Stimulated activated CD8-positive, alpha-beta memory T cell treated with anti-CD3 and anti-CD28 coated beads, Interleukin-4, amount 100 ng/mL, for 1 hour (primary cell): Measurements from ENCODE around the gene MCOLN3.

Experiments
- DNase-seq, 2 donors: peaks; one replicate each; pipeline ENCODE4 v3.0.0-alpha.2; 2020; ENCODE audit warnings: low read depth in 2 of 2, low spot score in 1 of 2

Gene MCOLN3, protein sequence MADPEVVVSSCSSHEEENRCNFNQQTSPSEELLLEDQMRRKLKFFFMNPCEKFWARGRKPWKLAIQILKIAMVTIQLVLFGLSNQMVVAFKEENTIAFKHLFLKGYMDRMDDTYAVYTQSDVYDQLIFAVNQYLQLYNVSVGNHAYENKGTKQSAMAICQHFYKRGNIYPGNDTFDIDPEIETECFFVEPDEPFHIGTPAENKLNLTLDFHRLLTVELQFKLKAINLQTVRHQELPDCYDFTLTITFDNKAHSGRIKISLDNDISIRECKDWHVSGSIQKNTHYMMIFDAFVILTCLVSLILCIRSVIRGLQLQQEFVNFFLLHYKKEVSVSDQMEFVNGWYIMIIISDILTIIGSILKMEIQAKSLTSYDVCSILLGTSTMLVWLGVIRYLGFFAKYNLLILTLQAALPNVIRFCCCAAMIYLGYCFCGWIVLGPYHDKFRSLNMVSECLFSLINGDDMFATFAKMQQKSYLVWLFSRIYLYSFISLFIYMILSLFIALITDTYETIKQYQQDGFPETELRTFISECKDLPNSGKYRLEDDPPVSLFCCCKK

GRCh38 chr1:85048296-85049064 lies at the start of gene MCOLN3:
MCOLN3 (minus strand) TSS chr1:85048500; CDS start chr1:85045360, 3,140 bp downstream.
- DNase-seq: no peak

DNA sequence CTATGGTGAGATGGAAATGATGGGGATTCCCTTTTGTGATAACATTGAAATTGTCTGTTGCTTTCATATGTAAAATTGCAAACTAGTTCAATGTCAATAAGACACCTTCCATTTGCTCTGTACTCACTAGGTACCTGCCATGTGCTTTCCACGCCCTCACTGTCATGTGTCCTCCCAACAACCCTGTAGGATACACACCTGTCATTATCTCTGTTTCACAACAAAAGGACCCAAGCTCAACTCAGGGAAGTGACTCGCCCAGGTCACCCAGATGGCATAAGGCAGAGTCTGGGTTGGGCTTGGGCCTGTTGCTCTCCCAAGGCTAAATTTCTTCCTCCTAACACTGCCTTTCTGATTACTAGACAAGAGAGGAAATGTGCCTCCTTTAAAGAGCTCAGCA lies 45.3 kb upstream of the MCOLN3 start:
- no peak for DNase-seq

DNA sequence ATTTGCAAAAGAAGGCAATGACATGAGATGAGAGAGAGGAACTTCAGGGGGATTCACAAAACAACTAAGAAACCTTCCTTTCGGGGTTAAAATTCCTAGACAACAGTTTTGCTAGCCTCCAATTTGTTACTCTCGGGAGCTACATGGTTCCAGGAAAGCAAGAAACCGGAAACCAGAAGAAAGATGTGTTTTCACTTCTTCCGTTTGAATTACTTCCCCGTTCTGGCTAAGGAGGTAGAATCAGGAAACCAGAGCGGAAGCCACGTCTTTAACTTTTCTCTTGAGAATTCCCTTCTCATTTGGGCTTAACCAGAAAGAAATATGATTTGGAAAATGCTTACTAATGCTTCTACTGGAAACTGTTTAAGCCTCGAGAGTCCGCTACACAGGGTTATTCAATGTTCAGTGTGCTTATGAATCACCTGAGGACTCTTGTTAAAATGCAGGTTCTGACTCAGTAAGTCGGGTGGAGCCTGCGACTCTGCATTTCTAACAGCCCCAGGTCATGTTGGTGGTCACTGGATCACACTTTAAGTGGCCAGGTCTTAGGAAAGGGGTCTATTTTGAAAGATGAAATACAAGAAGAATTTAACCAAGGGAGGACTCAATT lies 43.5 kb upstream of the MCOLN3 start:
- no peak for DNase-seq

DNA sequence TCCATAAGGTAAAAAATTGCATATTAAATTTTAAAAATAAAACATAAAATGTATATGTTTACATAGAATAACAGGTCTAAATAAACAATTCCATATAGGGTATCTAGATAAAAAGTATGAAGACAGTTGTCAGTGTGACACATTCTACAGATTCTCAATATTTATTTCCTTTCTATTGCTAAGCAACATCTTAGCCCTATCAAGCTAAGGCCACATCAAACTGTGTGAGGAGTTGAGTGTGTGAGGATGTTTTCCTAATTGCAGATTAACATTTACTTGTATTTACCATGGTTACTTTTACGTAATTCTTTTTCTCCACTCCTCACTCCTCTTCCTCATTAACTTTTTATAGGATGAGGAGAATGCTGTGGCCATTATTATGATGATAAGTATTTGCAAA lies 41.9 kb upstream of the MCOLN3 start:
- no peak for DNase-seq

GRCh38 chr1:85089203-85089602 lies 40.9 kb upstream of the MCOLN3 start:
- DNase-seq: no peak

DNA sequence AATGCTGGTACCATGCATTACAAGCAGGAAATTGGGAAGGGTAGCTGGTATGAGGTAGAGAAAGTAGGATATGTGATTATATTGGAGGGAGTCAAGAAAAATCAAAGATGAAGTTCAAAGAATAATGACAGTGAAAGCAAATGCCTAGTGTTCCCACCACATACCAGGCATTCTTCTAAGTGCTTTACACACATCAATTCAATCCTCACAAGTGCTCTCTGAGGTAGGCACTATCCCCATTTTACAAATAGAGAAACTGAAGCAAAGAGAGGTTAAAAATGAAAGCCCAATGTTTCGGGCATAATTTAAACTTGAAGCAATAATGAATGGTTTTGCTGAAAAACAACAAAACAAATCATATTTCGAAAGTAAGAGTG lies 40.1 kb upstream of the MCOLN3 start:
- DNase-seq: no peak

GRCh38 chr1:85087659-85088407 lies 39.5 kb upstream of the MCOLN3 start:
- no peak for DNase-seq

DNA sequence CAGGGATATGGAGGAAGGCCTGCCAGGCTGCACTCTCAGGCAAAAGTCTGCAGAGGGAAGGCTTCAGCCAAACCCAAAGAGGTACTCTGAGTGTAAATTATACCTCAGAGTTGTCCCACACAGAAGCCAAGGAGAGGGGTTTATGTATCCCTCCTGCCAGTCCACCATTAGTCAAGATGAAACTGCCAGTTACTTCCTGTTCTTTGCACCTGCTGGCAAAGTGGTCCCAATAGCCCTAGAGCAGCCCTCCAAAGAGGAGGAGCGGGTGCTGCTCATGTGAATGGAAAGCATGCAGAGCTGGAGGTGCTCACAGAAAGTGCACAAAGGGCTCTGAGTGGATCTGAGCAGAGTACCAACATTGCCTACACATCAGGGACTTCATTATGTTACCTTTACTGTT lies 37.1 kb upstream of the MCOLN3 start:
- DNase-seq: no peak

GRCh38 chr1:85078903-85079302 lies 30.6 kb upstream of the MCOLN3 start:
- DNase-seq: no peak

DNA sequence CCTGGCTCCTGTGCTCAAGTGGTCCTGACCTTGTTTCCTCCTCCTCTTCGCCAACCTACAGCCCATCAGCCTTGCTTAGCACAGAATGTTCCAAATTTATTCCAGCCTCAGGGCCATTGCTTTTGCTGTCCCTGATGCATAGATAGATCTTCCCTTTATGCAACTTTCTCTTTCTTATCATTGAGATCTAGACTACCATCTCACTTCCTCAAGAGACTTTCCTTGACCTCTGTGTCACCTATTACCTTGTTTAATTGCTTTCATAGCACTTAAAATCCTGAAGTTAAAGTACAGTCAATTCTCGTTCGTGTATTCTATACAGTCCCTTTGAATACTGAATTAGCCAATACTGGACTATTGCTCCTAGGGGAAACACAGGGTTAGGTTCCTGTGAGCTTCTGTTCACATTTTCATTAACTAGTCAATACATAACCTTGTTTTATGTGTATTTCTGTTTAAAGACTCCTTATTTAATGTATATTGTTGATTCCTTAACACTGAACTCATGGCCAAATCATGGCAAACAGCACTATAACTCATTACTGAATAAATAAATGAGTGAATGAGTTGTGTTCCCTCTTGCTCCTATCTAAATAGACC lies 26.2 kb upstream of the MCOLN3 start:
- no peak for DNase-seq

DNA sequence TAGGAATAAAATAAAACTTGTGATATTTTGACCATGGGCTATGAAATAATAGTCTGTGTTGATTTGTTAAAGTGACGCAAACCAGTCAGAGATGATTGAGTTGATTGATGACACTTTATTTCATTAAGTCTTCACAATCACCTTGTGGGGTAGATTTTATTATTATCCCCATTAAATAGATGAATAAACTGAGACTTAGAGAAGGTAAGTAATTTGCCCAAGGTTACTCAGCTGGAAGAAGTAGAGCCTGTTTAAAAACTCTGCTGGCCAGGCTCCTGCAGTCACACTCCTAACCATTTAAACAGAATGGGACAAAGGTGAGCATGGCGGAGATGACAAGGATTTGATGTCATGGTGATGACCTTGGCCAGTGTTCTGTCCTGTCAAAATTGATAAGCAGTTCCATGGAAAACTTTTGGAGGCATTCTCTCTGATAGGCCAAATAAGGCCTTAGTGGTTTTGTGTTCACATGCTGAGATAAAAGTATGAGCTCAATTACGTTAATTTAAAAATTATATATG lies 22.7 kb upstream of the MCOLN3 start:
- DNase-seq: no peak

- no peak for DNase-seq
These were observed 20.5 kb upstream of the MCOLN3 start for GRCh38 chr1:85068846-85069245.

GRCh38 chr1:85065550-85065949 lies 17.2 kb upstream of the MCOLN3 start:
- no peak for DNase-seq

- no peak for DNase-seq
These were observed 14.2 kb upstream of the MCOLN3 start for GRCh38 chr1:85062425-85063026.

DNA sequence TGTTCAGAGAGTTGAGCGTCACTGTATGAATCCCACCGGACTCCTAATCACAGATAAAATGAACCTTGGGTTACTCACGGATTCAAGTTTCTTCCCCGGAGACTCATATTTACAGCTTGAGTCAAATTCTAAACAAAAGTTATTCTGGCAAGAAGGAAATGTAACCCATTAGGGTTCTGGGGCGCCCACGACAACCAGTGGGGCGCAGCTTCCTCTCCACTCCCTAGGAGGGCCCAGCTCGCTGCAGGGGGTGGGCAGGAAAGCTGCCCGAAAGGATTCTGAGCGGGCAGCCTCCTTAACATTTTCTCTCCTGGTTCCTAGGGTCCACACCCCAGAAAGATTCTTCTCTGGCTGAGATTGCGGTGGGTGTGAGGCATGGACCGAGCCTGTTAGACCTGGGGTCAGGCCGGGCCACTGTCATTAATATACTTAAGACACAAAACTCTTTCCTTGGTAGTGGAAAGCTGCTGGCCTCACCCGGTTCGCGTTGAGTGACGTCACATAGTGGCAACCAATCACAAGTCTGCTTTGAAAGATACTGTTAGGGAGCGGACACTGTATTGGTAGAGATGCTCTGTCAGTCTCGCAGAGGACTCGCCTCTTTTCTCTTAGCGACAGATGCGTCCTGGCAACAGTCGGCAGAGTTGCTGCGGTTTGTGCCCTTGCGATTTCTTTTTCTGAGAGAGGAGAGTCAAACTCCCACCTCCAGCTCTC lies 13.6 kb upstream of the MCOLN3 start:
- DNase-seq: peak; percentile 28 to 63

DNA sequence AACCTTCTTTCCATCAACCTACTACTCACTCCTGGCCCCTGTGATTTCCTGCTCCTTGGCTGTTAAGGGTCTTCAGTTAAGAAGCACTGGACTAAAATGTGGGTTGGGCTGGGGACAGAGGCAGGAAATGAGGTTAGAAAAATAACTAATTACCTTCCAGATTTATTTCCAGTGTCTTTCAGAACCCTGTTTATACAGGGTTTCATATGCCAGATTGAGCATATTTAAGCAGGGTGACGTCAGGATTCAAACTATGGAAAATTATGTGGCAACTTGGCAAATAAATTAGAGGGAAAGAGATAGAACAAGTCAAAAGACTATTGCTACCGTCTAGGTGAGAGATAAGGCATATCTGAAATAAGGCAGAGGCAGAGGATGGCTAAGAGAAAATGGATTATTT lies 11.7 kb upstream of the MCOLN3 start:
- no peak for DNase-seq

DNA sequence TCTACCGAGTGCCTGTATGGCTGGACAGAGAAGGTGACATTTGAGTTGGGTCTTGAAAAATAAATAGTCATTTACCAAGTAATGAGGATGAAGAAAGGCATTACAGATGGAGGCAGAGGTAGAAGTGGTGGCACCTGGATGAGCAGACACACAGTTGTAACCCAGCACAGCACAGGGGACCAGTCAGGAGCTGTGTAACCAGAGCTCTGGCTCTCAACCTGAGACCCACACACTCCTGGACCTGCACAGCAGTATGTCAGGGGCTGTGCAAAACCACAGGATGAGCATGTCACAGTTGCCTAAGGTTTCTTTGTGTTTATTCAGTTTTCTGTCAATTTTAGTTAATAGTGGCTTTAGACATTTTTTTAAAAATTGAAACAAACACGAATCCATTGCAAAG lies 11.3 kb upstream of the MCOLN3 start:
- DNase-seq: no peak

- DNase-seq: no peak
These were observed 10.5 kb upstream of the MCOLN3 start for GRCh38 chr1:85058786-85059185.

GRCh38 chr1:85058311-85058710 lies 10.0 kb upstream of the MCOLN3 start:
- DNase-seq: no peak
